GM18505 (cell line): Measurements from ENCODE around the gene IFI35.
"Not testable (repeated sequence)": the region's sequence is repeated elsewhere in the genome, so short reads cannot be mapped to it uniquely, and the experiment has no call there.

Source experiments
- ATAC-seq: cut with Tn5 transposase; IDR thresholded peaks from one replicate; pipeline ENCODE4 v1.9.1; 2021; ENCODE audit not compliant: unreplicated experiment
- POLR2A ChIP-seq: IDR thresholded peaks from 4 replicates; pipeline ENCODE4 v1.6.1; 2011; ENCODE audit warnings: borderline replicate concordance; ENCODE audit not compliant: insufficient read depth, insufficient read length; ENCODE audit errors: extremely low read depth

The IFI35 gene

GRCh38 chr17:43040655-43041054 lies 34.1 kb downstream of the IFI35 start:
- ATAC-seq = no peak
- TF ChIP-seq POLR2A = no peak

DNA sequence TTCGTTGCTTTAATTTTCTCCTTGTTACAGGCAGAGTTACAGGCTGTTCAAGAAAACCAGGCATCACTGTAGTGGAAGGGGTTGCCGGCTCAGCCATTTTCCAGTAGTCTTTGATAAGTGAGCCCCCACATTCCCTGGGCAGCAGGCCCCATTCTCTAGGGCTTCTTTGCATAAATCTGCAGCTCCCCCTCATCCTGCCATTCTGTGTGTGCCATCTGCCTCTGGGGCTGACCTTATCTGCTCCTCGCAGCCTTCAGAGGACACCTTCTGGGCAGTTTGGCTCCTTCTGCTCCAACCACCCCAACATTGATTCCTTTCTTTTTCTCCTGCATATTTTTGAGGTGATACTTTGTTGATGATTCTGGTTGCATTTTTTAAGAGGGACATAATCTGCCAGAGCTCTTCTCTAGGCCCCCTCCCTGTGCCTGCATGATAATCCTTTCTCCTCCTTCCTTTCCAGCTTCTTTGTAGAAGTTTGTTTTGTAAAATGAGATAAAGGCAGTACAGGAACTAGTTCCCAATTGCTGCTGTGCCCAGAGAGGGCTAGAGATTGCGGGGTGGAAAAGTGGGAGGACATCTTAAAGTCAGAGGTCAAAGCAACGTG lies 35.5 kb downstream of the IFI35 start:
- ATAC-seq = no peak
- TF ChIP-seq POLR2A = no peak

DNA sequence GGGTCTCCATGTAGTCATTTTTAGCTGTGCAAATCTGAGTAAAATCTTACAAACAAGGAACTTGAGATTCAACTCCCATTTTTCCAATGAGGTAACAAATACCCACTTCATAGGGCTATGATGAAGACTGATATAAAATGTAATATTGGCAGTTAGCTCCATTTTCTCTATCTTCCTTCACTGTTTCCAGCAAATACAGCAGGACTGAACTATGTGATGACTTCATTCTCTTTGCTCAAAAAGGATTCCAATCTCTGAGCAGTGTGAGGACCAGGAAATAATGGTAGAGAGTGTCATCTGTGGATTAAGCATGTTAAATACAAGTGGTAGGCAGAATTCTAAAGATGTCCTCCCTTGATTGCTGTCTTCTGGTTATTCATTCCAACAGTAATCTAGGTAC lies 36.7 kb downstream of the IFI35 start:
- ATAC-seq = no peak
- TF ChIP-seq POLR2A = no peak

GRCh38 chr17:43044024-43044423 lies 37.4 kb downstream of the IFI35 start:
- no peak for TF ChIP-seq POLR2A
- ATAC-seq = no peak

DNA sequence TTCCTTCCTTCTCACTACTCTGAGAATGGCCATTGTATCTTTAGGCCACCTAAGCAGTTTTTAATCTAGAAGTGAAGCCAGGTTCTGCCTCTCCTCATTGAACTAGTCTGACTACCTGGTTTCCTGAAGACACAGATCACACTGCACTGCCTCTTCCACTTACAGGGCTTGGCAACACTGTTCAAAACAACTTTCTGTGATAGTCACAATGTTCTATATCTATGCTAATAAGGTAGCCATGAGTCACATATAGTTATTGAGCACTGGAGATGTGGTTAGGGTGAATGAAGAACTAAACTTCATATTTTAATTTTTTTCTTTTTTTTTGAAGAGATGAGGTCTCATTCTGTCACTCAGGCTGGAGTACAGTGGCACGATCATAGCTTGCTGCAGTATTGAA lies 45.4 kb downstream of the IFI35 start:
- ATAC-seq = no peak
- no peak for TF ChIP-seq POLR2A

DNA sequence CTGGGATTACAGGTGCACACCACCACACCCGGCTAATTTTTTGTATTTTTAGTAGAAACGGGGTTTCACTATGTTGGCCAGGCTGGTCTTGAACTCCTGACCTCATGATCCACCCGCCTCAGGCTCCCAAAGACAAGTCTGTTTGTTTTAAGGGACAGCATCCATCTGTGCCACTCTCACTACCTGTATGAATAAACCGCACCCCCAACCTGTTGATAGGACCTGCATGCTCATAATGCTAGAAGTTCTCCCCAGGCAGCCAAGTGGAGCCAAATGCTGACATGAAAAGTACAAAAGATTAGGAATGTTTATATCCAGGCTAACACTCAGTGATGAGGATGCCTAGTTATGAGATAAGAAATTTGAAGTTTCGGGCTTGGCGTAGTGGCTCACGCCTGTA lies 46.4 kb downstream of the IFI35 start:
- ATAC-seq = not testable (repeated sequence)

DNA sequence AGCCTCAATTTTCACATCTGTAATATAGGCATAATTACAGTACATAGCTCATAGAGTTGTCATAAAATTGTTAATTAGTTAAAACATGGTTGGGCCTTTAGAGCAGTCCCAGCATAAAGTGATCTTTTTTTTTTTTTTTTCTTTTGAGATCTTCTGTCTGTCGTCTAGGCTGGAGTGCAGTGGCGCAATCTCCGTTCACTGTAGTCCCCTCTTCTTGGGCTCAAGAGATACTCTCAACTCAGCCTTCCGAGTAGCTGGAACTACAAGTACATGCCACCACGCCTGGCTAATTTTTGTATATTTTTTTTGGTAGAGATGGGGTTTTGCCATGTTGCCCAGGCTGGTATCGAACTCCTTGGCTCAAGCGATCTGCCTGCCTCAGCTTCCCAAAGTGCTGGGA lies 49.5 kb downstream of the IFI35 start:
- no peak for TF ChIP-seq POLR2A
- ATAC-seq = no peak

- ATAC-seq = no peak
- no peak for TF ChIP-seq POLR2A
Measured at GRCh38 chr17:43062984-43063638, 56.5 kb downstream of the IFI35 start.
